Non-pigmented ciliary epithelial cell (primary cell): ENCODE measurements around the gene DAAM2.

Experiments used
- DNase-seq: peaks from one replicate; pipeline ENCODE4 v3.0.0-alpha.2; 2010; ENCODE audit warnings: low read depth

The DAAM2 gene

DNA sequence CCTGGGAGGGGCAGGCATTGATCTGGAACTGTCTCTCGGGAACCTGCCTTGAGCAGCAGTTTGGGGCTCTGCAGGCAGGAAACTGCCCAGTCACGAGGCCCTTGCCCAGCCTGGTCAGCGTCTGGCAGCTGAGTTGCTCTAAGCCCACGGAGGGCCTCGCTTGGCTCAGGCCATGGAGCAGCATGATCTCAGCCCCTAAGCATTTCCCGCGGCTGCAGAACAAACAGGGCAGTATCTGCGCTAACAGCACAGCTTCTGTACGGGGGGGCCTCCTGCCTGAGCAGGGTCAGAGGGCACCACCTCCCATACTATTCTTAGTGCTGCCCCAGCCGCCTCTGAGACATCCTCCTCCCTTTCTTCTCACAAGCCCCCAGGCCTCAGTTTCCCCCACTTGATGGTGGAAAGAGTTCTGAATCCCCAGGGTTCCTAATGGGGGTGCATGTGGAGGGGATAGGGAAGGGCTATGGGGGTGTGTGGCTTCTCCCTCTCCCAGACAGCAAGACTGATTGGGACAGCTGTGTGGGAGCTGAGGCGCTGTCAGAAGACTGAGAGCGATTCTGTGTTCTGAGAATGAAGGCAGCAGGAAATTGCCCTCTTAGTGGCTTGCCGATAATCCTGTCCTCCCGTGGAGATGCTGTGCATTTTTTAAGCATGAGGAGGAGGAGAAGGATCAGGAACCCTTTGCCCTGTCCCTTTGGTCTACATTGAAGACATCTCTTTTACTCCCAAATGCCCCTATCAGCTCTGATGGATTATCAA lies 95.7 kb downstream of the DAAM2 start:
- DNase-seq, result peak; percentile 87

DNA sequence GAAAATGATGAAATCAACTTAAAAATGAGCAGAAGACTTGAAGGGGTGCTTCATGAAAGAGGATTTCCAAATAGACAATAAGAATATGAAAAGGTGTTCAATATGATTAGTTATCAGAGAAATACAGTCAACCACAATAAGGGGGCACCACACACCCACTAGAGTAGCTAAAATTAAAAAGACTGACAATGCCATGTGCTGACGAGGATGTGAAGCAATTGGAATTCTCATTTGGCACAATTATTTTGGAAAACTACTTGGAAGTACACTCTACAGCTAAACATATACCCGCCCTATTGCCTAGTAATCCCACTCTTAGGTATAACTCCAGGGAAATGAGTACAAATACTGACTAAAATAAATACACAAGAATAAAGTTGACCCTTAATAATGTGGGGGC lies 97.1 kb downstream of the DAAM2 start:
- no peak for DNase-seq

DNA sequence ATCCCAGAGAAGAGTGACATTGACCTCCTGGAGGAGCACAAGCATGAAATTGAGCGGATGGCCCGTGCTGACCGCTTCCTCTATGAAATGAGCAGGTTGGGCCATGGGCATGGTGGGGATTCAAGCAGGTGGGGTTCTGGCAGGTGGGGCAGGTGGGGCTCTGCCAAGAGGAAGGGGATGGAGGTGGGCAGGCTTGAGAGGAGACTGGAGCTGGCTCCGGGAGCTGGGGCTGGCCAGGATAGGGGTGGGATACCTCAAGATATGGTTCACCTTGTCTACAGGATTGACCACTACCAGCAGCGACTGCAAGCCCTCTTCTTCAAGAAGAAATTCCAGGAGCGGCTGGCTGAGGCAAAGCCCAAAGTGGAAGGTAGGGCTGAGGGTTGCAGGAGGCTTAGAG lies 99.2 kb downstream of the DAAM2 start:
- no peak for DNase-seq

DNA sequence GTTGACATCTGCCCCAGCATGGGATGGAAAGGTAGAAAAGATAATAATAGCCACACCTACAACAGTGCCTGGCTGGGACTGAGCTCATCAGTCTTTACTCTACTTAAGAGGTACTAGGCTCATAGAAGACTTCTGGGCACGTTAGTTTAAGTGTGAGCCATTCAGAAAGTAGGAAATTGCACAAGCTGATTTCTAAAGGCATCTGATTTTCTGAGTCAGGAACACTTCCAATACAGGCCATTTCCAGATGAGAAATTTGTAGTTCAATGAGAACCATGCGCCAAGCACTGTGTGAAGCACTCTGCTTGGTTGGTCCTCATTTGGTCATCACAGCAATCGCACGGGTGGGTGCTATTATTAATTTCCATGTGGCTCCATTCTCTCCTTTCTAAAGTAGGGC lies 99.8 kb downstream of the DAAM2 start:
- no peak for DNase-seq

DNA sequence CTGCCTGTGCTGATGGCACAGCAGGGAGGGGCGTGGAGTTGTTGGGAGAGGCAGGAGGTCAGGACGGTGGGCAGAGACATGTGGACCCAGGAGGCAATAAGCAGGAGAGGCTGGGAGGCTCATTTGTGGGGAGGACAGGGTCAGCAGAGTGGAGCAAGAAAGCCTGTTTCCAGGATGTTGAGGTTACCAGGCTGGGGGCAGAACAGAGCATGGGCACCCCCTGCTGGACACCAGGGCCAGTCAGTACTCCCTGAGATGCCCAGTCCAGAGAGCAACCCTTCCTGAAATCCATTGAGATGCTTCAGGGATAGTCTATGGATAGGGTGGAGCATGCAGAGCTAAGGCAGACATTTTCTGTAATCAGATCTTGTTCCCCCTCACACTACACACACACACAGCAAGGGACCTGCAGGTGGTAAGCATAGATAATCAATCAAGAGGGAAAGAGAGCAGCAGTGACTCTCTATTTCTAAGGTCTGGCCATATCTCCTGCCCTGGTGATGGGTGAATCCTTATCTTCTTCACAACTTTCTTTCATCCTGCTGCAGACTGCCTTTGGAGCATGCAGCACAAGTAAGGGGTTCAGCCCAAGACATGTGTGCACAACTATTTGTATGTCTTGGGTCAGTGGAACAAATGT lies 100.4 kb downstream of the DAAM2 start:
- DNase-seq, result peak; percentile 30

DNA sequence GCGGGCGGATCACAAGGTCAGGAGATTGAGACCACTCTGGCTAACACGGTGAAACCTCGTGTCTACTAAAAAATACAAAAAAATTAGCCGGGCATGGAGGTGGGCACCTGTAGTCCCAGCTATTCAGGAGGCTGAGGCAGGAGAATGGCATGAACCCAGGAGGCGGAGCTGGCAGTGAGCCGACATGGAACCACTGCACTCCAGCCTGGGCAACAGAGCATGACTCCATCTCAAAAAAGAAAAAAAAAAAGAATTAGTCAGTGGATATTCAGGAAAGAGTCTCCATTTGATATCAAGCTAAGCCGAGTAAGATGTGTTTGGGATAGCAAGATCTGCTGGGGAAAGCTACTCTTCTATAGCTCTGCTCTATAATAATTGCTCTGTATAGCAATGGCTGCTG lies 101.1 kb downstream of the DAAM2 start:
- DNase-seq, result no peak

DNA sequence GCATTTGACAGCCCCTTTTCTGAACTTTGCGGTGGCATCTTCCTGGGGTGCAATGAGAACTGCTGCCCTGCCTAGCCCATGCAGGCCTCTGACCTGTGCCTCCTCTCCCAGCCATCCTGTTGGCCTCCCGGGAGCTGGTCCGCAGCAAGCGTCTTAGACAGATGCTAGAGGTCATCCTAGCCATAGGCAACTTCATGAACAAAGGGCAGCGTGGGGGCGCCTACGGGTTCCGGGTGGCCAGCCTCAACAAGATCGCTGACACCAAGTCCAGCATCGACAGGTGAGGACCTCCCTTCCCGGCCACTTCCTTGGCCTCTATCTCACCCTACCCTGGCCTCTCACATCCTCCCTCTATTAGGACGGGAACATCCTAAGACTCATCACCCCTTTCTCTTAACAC lies 104.5 kb downstream of the DAAM2 start:
- DNase-seq, result no peak

DNA sequence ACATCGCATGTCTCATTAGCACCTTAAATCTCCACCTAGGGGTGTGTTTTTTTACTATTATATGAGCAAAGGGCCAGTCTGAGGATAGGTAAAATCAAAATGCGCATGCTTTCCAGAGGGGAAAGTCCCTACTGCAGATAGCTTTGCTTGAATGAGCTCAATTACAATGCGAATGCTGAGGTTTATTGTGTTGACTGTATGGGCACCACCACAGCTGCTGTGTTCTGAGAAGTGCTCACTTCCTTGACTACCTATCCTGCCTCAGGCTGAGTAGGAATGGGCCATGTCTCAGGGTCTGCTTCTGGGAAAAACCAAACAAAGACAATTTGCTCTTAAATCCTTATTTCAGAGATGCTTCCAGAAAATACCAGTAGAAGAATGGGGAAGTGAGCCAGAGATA lies 105.5 kb downstream of the DAAM2 start:
- no peak for DNase-seq

DNA sequence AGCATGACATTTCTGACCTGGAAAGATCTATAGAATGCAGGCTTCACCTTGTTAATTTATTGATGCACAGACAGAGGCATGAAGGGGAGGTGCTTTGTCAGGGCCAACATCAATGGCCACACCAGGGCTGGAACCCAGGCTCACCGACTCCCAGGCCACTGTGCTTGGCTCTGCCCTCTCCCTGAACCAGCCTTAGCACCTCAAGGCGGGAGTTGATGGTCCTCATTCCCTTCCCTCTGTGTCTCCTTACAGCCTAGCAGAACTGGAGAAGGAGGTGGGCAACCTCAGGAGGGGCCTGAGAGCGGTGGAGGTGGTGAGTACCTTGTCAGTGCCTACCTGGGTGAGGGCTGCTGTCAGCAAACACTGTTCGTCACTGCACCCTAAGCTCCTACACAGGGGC lies 106.4 kb downstream of the DAAM2 start:
- no peak for DNase-seq

DNA sequence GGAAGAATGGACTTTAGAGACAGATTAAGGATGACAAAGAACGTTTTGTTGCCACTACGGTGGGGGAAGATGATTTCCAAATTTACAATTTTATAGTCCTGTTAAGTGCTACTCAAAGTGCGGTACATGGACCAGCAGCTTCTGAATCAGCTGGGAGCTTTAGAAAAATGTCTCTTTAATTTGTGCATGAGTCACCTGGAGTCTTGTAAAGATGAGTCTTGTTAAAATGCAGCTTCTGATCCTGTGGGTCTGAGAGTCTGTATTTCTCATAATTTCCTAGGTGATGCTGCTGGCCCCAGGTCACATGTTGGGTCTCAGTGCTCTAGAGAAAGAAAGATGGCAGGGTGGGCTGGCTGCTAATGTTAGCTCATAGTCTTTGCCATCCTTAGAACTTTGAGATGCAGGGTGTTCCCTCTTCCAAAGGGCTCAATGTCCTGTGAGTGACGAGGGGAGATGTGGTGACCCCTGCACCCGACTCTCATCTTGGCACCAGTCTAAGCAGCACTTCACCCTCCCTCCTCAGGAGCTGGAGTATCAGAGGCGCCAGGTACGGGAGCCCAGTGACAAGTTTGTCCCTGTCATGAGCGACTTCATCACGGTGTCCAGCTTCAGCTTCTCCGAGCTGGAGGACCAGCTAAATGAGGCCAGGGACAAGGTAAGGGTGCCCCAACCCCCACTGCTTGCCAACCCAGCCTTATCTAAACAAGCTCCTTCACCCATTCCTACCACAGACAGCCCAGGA lies 107.5 kb downstream of the DAAM2 start:
- no peak for DNase-seq

DNA sequence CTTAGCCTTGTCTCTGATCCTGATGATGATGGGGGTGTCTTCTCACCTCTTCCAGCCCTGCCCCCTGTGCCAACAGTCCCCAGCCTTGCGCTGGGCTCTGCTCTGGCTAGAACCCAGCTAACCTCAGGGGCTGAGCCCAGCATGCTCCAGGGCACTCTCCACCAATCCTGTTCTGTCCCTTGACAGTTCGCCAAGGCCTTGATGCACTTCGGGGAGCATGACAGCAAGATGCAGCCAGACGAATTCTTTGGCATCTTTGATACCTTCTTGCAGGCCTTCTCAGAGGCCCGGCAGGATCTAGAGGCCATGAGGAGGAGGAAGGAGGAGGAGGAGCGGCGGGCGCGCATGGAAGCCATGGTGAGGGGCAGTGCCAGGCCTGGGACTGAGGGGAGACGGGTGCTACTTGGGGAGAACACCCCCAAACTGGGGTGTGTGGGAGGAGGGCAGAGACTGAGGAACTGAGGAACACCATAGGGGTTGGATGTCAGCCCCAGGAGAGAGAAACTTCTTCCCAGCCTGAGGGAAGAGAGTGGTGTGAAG lies 109.0 kb downstream of the DAAM2 start:
- DNase-seq, result no peak

DNA sequence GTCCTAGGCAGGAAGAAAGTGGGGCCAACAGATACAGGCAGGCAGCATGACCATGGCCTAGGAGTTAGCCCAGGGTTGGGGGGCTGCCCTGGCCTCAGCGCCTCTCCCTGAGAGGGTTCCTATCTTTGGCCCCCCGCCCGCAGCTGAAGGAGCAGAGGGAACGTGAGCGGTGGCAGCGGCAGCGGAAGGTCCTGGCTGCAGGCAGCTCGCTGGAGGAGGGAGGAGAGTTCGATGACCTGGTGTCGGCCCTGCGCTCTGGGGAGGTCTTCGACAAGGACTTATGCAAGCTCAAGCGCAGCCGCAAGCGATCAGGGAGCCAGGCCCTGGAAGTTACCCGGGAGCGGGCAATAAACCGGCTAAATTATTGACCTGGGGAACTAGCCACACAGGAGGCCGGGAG lies 109.5 kb downstream of the DAAM2 start:
- DNase-seq, result no peak

DNA sequence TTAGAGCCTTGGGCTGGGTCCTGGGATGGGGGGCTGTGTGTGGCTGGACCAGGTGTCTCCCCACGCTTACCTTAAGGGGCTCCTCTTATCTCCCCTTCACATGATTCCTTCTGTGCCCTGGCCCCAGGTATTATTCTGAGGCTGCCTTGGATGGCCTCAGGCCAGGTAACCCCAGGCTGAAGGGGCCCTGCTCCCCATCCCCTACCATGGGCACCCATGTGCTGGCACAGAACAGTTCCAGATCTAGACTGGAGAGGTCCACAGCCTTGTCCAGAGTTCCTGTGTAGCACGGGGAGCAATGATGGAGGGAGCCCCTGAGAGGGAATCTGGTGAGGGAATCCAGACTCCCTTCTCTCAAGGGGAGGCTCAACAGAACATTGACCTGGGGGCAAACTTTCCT lies 110.0 kb downstream of the DAAM2 start:
- no peak for DNase-seq

DNA sequence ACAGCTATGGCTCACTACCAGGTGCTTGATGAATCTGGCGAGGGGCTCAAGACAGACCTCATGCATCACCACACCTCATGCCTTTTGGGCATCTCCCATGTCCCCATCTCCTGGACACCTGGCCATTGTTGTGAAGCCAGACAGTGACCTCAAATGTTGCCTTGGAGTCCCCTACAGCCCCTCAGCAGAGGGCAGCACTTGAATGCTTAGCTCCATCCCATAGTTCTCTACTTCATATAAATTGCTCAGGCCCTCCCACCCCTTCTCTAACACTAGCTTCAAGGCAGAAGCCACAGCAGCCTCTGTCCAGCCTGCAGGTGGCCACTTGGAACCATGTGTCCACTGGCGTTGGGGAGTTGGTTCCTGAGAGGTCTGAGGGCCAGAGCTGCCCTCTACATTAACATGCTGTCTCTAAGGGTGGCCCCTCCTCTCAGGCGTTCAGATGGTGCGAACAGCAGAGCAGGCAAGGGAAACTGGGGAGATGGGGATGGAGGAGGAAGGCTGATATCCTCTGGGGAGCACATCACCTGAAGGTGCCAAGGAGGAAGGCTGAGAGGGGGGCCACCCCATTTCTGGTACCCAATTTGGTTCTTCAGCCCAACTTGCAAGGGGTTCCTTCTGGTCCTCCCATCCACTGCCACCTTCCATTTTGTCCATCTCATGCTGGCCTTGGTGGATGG lies 110.8 kb downstream of the DAAM2 start:
- no peak for DNase-seq

DNA sequence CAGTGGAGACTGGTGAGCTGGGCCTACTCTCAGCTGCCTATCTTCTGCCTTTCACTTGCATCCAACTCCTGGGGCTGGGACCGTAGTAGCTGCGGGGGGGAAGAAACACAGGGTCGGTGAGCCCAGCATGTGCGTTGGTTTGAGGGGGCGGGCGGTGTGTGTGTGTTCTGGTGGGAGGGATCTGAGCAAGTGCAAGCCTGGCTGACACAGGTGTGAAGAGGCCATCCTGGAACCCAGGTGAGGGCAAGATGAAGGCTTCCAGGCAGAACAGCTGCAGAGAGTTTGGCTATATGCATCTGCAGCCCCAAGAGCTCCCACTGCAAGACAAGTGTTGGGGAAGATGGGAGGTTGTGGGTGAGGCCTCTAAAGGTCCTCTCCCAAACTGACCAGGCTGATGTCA lies 111.5 kb downstream of the DAAM2 start:
- no peak for DNase-seq

DNA sequence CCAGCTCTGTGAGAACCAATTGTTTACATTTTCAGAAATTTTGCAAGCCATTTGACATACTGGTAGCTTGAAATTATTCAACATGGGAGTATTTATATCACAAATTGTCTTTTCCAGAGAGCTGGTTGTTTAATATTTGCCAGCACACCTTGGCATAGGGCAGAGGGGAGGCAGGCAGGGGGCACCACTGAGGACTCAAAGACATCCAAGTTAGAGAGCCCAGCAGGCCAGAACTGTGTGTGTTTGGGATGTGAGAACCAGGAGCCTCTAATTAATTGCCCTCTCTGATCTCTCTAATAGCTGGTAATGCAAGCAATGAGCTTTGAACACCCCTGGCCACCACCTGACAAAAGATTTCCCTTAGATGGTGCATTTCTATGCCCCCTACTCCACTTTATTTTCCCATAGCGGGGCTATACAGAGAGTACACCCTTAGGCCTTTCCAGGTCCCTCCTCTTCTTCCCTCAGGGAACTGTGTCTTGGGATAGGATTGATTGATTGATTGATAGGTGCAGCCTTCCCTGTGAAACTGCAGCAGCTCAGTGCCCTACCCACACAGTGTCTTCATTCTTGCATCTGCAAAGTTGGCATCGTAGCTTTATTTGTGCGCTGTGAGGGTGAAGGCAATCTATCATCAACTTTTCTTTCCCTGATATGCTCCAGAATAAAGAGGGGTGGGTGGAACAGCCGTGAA lies 112.9 kb downstream of the DAAM2 start:
- DNase-seq, result no peak

DNA sequence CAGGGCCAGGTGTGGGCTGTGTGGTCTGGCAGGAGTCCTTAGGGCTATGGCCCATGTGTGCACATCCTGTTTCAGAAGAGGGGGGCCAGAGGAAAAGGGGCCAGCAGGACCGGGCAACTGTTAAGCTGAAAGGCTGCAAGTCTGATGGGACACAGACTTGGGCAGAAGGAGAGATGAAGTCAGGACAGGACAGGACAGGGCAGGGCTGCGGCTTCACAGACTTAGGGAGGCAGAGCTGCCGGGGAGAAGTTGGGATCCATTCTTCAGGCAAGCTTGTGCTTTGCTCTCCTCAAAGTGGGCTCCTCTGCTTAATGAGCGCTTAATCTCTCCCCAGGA lies 113.4 kb downstream of the DAAM2 start:
- no peak for DNase-seq

DNA sequence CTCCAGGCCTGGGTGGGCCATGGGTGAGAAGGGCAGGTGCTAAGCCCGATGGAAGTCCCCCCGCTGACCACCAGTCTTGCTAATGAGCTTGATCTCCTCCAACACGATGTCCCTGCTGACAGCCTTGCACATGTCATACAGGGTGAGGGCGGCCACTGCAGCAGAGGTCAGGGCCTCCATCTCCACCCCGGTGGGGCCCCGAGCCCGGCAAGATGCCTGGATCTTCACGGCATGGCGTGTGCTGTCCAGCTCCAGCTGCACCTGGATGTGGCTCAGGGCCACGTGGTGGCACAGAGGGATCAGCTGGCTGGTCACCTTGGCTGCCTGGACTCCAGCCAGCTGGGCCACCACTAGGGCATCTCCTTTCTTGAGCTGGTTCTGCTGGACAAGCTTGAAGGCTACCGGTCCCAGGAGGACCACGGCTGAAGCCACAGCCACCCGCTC lies 114.2 kb downstream of the DAAM2 start:
- DNase-seq, result no peak

DNA sequence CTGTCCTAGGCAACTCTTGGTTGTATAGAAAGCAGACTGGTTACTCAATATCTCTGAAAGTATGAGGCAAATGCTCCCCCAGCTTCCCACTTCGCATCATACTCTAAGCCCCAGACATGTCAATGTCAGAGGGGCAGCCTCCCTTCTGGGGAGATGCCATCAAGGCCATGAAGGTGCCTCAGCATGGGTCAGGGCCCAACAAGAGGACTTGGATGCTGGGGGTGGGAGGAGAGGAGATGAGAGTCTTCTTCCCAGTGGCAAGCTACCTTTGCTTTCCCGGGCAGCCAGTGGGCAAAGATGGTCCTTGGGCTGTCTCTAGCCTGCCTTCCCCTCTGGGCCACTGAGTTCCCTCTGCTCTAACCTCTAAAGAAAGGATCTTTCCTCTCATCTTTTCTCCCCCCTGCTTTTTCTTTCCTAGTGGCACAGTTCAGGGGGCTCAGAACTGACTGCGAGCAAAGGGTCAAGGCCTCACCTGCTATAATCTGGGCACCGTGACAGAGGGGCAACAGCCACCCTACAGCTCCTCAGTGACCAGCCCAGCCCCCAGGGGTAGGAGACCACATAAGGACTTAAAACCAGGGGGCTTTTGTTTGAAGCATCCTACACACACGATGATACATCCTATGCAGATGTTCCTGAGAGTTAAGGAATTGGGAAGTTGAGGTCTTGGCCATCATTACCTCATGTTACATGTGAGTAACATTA lies 115.8 kb downstream of the DAAM2 start:
- DNase-seq, result no peak

DNA sequence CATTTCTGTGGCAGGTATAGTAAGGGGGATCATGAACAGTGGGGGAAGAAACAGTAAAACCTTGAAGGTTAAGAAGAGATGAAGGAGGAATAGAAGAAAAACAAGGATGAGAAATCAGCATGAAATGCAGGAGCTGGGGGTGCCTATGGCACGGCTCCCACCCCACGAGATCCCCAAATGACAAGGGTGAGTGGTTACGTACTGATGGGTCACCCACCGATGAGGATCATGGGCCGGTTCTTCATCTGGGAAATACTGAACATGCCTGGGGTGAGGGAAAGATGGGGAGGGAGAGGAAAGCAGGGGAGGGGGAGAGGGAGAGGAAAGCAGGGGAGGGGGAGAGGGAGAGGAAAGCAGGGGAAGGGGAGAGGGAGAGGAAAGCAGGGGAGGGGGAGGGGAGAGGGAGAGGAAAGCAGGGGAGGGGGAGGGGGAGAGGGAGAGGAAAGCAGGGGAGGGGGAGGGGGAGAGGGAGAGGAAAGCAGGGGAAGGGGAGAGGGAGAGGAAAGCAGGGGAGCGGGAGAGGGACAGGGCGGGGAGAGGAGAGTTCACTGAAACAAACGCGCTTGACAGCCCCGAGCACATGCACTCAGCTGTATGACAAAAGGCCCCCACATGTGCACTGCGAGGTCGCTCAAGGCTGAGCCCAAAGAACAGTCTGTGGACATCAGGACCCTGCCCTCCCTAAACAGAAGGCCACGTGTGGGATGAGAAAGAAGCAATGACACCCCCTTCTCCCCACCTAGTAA lies 116.8 kb downstream of the DAAM2 start:
- no peak for DNase-seq

DNA sequence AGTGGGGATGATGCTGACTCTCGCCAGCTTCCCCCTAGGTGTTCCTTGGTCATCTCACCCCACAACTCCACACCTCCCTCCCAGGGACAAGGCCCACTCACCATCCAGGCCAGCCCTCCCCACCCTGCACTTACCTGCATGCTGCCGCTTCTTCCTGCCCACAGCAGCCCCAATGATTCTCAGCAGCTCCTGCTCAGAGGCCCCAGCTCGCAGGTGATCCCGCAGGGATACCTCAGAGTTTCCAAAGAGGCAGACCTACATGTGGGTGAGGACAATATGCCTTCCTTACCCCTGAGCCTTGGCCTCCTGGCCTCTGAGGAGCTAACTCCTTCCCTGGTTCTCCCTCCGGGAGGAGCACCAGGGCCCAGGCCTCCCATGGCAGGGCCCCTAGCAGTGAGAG lies 117.5 kb downstream of the DAAM2 start:
- DNase-seq, result no peak
